Activated CD4-positive, alpha-beta T cell treated with anti-CD3 and anti-CD28 coated beads, Interleukin-2, amount 50 U/mL, for 24 hours (primary cell): ENCODE data around the gene TOPAZ1.
"Not testable (repeated sequence)": the region's sequence is repeated elsewhere in the genome, so short reads cannot be mapped to it uniquely, and the experiment has no call there.

ENCODE experiments used
- DNase-seq, 2 donors: peaks; one replicate each; pipeline ENCODE4 v3.0.0-alpha.2; 2020; ENCODE audit warnings: low read depth in 1 of 2, low spot score in 1 of 2

Gene TOPAZ1

GRCh38 chr3:44329946-44330345, 88.3 kb downstream of the TOPAZ1 start:
- no peak for DNase-seq

- no peak for DNase-seq
Observed at GRCh38 chr3:44330444-44330843, 88.8 kb downstream of the TOPAZ1 start.

GRCh38 chr3:44334326-44334725, 92.6 kb downstream of the TOPAZ1 start:
- no peak for DNase-seq

GRCh38 chr3:44337248-44337785, 95.6 kb downstream of the TOPAZ1 start:
- no peak for DNase-seq

- peak; percentile 96 to 98 for DNase-seq
Observed at GRCh38 chr3:44338010-44338827, 96.5 kb downstream of the TOPAZ1 start, which contains the start of gene TCAIM. TSS of gene TCAIM (plus strand) at chr3:44338766. CDS start at chr3:44354783, 16,017 bp downstream.

- no peak for DNase-seq
Observed at GRCh38 chr3:44338828-44339127, 97.1 kb downstream of the TOPAZ1 start.

- DNase-seq, result no peak
Observed at GRCh38 chr3:44339181-44340057, 97.7 kb downstream of the TOPAZ1 start.

- DNase-seq, result no peak
Observed at GRCh38 chr3:44340058-44340395, 98.3 kb downstream of the TOPAZ1 start.

- DNase-seq, result no peak
Observed at GRCh38 chr3:44342176-44342790, 100.6 kb downstream of the TOPAZ1 start.

- DNase-seq, result no peak
Observed at GRCh38 chr3:44343421-44343820, 101.7 kb downstream of the TOPAZ1 start.

- DNase-seq, result not testable (repeated sequence)
Observed at GRCh38 chr3:44346590-44346989, 104.9 kb downstream of the TOPAZ1 start.

GRCh38 chr3:44348993-44349392, 107.3 kb downstream of the TOPAZ1 start:
- DNase-seq, result no peak

- no peak for DNase-seq
Observed at GRCh38 chr3:44353355-44353924, 111.8 kb downstream of the TOPAZ1 start.

GRCh38 chr3:44355362-44356033, 113.8 kb downstream of the TOPAZ1 start:
- no peak for DNase-seq

GRCh38 chr3:44359146-44359751, 117.6 kb downstream of the TOPAZ1 start:
- DNase-seq, result no peak

- no peak for DNase-seq
Observed at GRCh38 chr3:44363591-44363990, 121.9 kb downstream of the TOPAZ1 start.

GRCh38 chr3:44365952-44366351, 124.3 kb downstream of the TOPAZ1 start:
- no peak for DNase-seq

- DNase-seq, result no peak
Observed at GRCh38 chr3:44375450-44375849, 133.8 kb downstream of the TOPAZ1 start.
